GM18526 (cell line): ENCODE measurements around the gene CHRD.

ENCODE experiments used
- POLR2A ChIP-seq: IDR thresholded peaks from 3 replicates; pipeline ENCODE4 v1.6.1; 2011; ENCODE audit not compliant: insufficient read length; ENCODE audit errors: extremely low read depth

Gene CHRD

DNA sequence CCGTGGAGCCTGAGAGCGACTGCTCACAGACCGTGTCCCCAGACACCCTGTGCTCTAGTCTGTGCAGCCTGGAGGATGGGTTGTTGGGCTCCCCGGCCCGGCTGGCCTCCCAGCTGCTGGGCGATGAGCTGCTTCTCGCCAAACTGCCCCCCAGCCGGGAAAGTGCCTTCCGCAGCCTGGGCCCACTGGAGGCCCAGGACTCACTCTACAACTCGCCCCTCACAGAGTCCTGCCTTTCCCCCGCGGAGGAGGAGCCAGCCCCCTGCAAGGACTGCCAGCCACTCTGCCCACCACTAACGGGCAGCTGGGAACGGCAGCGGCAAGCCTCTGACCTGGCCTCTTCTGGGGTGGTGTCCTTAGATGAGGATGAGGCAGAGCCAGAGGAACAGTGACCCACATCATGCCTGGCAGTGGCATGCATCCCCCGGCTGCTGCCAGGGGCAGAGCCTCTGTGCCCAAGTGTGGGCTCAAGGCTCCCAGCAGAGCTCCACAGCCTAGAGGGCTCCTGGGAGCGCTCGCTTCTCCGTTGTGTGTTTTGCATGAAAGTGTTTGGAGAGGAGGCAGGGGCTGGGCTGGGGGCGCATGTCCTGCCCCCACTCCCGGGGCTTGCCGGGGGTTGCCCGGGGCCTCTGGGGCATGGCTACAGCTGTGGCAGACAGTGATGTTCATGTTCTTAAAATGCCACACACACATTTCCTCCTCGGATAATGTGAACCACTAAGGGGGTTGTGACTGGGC, 35.1 kb upstream of the CHRD start:
- TF ChIP-seq POLR2A, result no peak

GRCh38 chr3:184345317-184346144, 34.3 kb upstream of the CHRD start:
- TF ChIP-seq POLR2A, result no peak

DNA sequence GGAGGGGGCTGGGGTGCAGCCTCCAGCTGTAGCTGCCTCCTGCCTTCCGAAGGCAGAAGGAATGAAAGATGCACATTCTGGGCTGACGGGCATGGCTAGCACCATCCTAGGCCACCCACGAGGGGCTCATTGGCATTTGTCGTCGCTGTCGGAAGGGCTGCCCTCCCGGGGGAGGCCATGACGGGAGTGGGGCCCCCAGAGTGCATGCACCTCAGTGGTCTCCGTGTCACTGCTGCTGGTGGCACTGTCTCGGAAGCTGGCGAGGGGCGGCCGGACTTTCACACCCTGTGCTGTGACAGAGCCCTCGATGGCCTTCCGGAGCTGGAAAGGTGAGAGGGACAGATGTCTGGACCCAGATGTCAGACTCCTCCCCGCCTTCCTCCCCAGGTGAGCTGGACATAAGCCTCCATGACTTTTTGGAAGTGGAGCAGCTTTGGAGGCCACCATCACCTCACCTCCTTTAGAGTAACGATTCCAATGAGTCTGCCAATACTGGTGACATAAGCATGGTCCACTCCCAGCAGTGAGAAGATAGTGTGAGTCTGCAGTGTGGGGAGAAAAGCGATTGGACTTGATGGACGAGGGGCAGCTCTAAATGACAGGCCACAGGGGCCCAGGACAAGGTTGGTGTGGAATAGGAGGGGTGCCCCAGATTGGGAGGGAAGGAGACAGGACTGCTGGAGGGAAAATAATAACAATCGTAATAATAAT, 33.2 kb upstream of the CHRD start:
- no peak for TF ChIP-seq POLR2A

DNA sequence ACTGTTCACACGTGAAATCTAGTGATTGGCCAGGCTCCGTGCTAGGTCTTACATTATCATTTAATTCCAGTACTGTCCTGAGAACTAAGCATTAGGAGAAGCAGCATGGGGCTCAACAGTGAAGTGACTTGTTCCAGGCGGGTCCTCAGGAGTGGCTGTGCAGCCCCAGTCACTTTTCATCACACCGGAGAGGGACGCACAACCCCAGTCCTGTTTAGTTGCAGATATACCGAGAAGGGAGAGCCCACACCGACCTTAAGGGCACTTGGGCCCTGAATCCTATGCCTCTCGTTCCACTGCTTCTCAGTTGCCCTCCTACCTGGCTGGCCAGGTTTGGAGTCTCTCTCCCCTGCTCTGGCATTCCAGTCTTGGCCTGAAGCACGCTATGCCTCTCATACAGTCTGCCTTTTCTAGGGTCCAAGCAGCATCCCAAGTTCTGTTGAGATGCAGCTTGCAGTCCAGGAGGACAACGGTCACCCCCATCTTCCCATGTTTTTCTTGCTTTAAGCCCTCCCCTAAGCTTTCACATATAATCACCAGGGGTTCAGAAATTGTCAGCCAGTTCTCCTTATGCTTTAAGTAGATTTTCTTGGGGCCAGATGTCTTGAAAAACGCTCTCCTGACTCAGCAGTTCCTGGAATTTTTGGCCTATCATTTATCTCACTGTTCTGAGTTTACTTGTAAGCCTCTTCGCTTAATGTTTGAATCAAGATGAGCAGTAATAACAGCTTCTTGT, 32.4 kb upstream of the CHRD start:
- TF ChIP-seq POLR2A, result no peak

- no peak for TF ChIP-seq POLR2A
Measured at GRCh38 chr3:184348057-184348382, 31.8 kb upstream of the CHRD start.

GRCh38 chr3:184349563-184350470, 30.0 kb upstream of the CHRD start:
- TF ChIP-seq POLR2A, result no peak

GRCh38 chr3:184350618-184351017, 29.2 kb upstream of the CHRD start:
- TF ChIP-seq POLR2A, result no peak

DNA sequence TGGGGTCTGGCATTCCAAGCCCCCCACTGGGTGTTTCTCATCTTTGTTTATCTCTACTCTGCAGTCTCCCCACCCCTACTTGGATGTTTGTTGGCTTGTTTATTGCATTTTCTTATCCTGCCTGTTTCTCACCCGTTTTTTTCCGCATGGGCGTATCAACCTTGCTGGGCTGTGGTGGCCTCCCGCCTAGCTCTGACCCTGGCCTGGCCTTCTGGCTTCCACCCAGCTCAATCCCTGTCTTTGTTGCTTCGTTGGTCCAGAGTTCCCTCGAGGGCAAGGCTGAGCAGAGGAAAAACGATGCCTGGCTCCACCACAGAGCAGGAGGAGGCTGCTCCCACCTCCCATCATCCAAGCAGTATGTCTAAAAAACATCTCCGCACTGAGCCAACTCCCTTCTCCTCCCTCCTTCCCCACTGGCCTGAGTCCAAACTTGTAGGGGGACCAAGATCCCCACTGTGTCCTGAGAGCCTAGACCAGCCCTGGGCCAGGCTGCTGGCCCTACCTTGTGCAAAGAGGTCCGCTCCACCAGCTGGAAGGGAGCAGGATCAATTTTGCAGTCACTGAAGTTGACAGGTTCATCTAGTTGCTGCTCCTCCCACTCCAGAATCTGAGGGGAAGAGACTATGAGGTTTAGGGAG, 28.2 kb upstream of the CHRD start:
- no peak for TF ChIP-seq POLR2A

- TF ChIP-seq POLR2A, result no peak
Measured at GRCh38 chr3:184352149-184352785, 27.6 kb upstream of the CHRD start.

- TF ChIP-seq POLR2A, result no peak
Measured at GRCh38 chr3:184352897-184353545, 26.8 kb upstream of the CHRD start.

- TF ChIP-seq POLR2A, result no peak
Measured at GRCh38 chr3:184353546-184353941, 26.3 kb upstream of the CHRD start.

DNA sequence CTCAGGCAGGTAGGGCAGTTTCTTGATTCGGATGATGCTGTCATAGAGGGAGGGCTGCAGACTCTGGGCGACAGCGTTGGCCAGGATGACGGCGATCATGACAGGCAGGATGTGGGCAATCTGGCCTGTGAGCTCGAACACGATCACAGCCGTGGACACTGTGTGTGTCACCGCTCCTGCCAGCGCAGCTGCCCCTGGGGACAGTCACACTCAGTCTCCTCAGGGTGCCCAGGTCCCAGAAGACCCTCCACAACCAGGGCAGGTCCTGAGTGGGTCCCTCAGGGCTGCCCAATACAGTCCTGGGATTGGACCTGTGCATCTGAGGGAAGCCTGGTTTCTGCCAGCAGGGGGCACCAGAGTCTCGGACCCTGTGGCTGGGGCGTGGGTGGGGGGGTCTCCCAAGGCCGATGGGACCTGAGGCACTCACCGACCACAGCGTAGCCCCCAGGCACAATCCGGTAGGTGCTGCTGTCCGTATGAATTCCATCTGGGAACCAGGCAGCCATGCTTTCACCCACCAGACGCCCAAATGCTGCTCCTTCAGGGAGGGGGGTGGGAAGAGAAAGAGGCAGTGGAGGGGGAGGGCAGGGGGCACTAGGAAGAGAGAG, 25.6 kb upstream of the CHRD start:
- no peak for TF ChIP-seq POLR2A
